Kidney epithelial cell (primary cell): ENCODE measurements around the gene PIKFYVE. TPM values are rescaled to one million over a fixed set of nuclear protein-coding genes. Genes with fewer than 3 reads are reported as not detected.

Experiments
- DNase-seq: peaks from one replicate; pipeline ENCODE4 v3.0.0-alpha.2; 2010; ENCODE audit warnings: low read depth
- H3K27me3 ChIP-seq: 2 replicates; pipeline ENCODE4 v1.6.0; 2011; ENCODE audit warnings: low read length; ENCODE audit not compliant: control insufficient read depth, insufficient read depth
- H3K36me3 ChIP-seq: 2 replicates; pipeline ENCODE4 v1.5.1; 2011; ENCODE audit warnings: low read length; ENCODE audit not compliant: control insufficient read depth, insufficient read depth
- H3K4me3 ChIP-seq: 2 replicates; pipeline ENCODE4 v1.5.1; 2011; ENCODE audit warnings: low read depth, mild to moderate bottlenecking, control low read depth, low read length
- total RNA-seq: library from RNA; depleted of rRNA; stranded (reverse); fragments of >200 nt; gene quantifications from 2 replicates; pipeline ENCODE4 v1.2.3, GENCODE V29; 2015
- TF ChIP-seq, protein P1 (sequence below): IDR thresholded peaks from 2 replicates; pipeline ENCODE4 v1.5.1; 2011; ENCODE audit warnings: mild to moderate bottlenecking, moderate library complexity, low read length, control low read depth, inconsistent platforms; ENCODE audit not compliant: insufficient read depth, poor library complexity, severe bottlenecking

The PIKFYVE gene
- total RNA-seq, 1 donor from 2014 or later, result 29.1 TPM

DNA sequence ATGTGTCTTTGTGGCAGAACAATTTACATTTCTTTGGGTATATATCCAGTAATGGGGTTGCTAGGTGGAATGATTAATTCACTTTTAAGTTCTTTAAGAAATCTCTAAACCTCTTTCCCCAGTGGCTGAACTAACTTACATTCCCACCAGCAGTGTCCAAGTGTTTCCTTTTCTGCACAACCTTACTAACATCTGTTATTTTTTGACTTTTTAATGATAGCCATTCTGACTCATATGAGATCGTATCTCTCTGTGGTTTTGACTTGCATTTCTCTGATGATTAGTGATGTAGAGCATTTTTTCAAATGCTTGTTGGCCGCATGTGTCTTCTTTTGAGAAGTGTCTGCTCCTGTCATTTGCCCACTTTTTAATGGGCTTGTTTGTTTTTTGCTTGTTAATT lies 97.4 kb downstream of the PIKFYVE start:
- no peaks in the 10 kb centered on the region for H3K27me3 ChIP-seq
- peak; percentile 44 for DNase-seq
- no peak overlapping the region for H3K4me3 ChIP-seq
- TF ChIP-seq, protein P1, sequence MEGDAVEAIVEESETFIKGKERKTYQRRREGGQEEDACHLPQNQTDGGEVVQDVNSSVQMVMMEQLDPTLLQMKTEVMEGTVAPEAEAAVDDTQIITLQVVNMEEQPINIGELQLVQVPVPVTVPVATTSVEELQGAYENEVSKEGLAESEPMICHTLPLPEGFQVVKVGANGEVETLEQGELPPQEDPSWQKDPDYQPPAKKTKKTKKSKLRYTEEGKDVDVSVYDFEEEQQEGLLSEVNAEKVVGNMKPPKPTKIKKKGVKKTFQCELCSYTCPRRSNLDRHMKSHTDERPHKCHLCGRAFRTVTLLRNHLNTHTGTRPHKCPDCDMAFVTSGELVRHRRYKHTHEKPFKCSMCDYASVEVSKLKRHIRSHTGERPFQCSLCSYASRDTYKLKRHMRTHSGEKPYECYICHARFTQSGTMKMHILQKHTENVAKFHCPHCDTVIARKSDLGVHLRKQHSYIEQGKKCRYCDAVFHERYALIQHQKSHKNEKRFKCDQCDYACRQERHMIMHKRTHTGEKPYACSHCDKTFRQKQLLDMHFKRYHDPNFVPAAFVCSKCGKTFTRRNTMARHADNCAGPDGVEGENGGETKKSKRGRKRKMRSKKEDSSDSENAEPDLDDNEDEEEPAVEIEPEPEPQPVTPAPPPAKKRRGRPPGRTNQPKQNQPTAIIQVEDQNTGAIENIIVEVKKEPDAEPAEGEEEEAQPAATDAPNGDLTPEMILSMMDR, result no peak
- H3K36me3 ChIP-seq, result no peaks in the 10 kb centered on the region

DNA sequence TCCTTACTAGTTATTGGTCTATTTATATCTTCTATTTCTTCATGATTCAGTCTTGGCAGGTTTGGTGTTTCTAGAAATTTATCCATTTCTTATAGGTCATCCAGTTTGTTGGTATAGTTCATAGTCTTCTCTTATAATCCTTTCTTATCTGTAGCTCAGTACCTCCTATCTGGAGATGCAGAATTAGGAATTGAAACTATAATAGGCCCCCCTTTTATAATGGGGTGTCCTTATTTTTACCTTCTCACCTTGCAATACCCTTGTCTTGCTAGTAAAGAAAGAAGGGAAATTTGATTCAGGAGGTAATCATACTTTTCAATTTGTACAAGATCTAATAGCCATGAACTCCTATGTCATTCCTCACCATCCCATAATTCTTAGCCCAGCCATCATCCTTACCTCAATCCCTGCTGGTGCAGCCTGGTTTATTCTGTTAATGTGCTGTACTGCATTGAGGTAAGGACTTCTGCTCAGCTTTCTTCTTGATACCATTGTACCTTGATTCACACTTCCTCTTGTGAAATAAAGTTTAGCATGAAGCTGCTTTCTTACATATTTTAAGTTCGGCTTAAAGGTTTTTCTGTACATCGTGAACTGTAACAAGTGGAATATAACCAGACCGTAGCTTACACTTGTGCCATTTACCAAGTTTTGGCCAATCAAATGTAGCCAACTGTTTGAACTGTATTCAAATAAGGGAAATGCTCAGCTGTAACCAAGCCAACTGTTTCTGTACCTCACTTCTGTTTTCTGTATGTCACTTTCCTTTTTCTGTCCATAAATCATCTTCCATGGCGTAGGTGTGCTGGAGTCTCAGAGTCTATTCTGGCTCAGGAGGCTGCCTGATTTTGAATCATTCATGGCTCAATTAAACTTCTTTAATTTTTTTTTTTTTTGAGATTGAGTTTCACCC lies 100.4 kb downstream of the PIKFYVE start:
- DNase-seq, result no peak
- H3K36me3 ChIP-seq, result no peaks in the 10 kb centered on the region
- H3K27me3 ChIP-seq, result no peaks in the 10 kb centered on the region
- H3K4me3 ChIP-seq, result no peak overlapping the region
- TF ChIP-seq, protein P1, result no peak

GRCh38 chr2:208369091-208369490 lies 103.0 kb downstream of the PIKFYVE start:
- Histone ChIP-seq H3K36me3 (no peaks in the 10 kb centered on the region), H3K27me3 (no peaks in the 10 kb centered on the region), H3K4me3 (no peak overlapping the region)
- TF ChIP-seq, protein P1, result no peak
- DNase-seq, result no peak

GRCh38 chr2:208370881-208371633 lies 105.0 kb downstream of the PIKFYVE start:
- TF ChIP-seq, protein P1, result no peak
- Histone ChIP-seq H3K36me3 (no peaks in the 10 kb centered on the region), H3K27me3 (no peaks in the 10 kb centered on the region), H3K4me3 (no peak overlapping the region)
- DNase-seq, result no peak

- H3K27me3 ChIP-seq, result no peaks in the 10 kb centered on the region
- TF ChIP-seq, protein P1, result no peak
- no peaks in the 10 kb centered on the region for H3K36me3 ChIP-seq
- no peak overlapping the region for H3K4me3 ChIP-seq
- DNase-seq, result no peak
Measured at GRCh38 chr2:208371634-208371935, 105.5 kb downstream of the PIKFYVE start.
